Renal cortex interstitium (tissue), 11 donors: ENCODE results near the gene LIME1. TPM values are rescaled to one million over a fixed set of nuclear protein-coding genes. Genes with fewer than 3 reads are reported as not detected.

Source experiments
- DNase-seq, 11 donors: peaks; one replicate each; pipeline ENCODE4 v3.0.0-alpha.2; 2013; ENCODE audit warnings: low read depth in 9 of 11, low spot score in 4 of 11; ENCODE audit errors: extremely low read depth in 1 of 11
- polyA plus RNA-seq, 3 donors: library from polyadenylated mRNA; unstranded; fragments of 120-200 nt; gene quantifications; one replicate each; pipeline ENCODE4 v1.2.1, GENCODE V29; 2013; ENCODE audit not compliant: insufficient read length in 3 of 3

Gene LIME1
- polyA plus RNA-seq, 3 donors = 3.1 to 14.2 (median 10.7) TPM

GRCh38 chr20:63734111-63734945 is 2.1 kb upstream of the LIME1 start:
- DNase-seq = no peak

- DNase-seq = no peak
These were observed 1.3 kb upstream of the LIME1 start for GRCh38 chr20:63734946-63735858.

- no peak for DNase-seq
These were observed 630 bp downstream of the LIME1 start for GRCh38 chr20:63736893-63737694.

- no peak for DNase-seq
These were observed 1.2 kb downstream of the LIME1 start for GRCh38 chr20:63737695-63737944.

- DNase-seq = no peak
These were observed 1.7 kb downstream of the LIME1 start for GRCh38 chr20:63737945-63738686.

GRCh38 chr20:63738687-63739129 is 2.2 kb downstream of the LIME1 start:
- DNase-seq = peak in 6 of 11 donors; percentile 12 to 52 (median 40)

GRCh38 chr20:63739130-63740069 is 2.9 kb downstream of the LIME1 start, which contains the start of gene SLC2A4RG:
SLC2A4RG (plus strand) TSS chr20:63739776; CDS start chr20:63739913, 137 bp downstream.
- peak; percentile 52 to 87 (median 74) for DNase-seq

GRCh38 chr20:63740070-63740626 is 3.7 kb downstream of the LIME1 start:
- peak in 6 of 11 donors; percentile 27 to 63 (median 34) for DNase-seq

- DNase-seq = peak; percentile 63 to 82 (median 76)
These were observed 4.3 kb downstream of the LIME1 start for GRCh38 chr20:63740627-63741353.

- no peak for DNase-seq
These were observed 4.9 kb downstream of the LIME1 start for GRCh38 chr20:63741354-63741675.

GRCh38 chr20:63741676-63742380 is 5.4 kb downstream of the LIME1 start:
- no peak for DNase-seq

- DNase-seq = no peak
These were observed 6.0 kb downstream of the LIME1 start for GRCh38 chr20:63742381-63743024.

GRCh38 chr20:63743210-63743970 is 6.9 kb downstream of the LIME1 start:
- no peak for DNase-seq

GRCh38 chr20:63744158-63744557 is 7.7 kb downstream of the LIME1 start:
- DNase-seq = no peak
